Vagina (tissue), 2 donors: ENCODE data around the gene PHC2.

Experiments
- CTCF ChIP-seq, 3 experiments: fragments of 450-650 bp in 2 of 3; fragments of 200-600 bp in 1 of 3; sonication (generic) in 1 of 3; IDR thresholded peaks; one replicate each; pipeline ENCODE4 v1.5.1; 2017 to 2019; ENCODE audit warnings: antibody characterized with exemption in 3 of 3, mild to moderate bottlenecking in 2 of 3, moderate library complexity in 2 of 3
- POLR2AphosphoS5 ChIP-seq, 2 donors: sonication (generic); formaldehyde crosslinking; IDR thresholded peaks; one replicate each; pipeline ENCODE4 v1.9.0; 2017; ENCODE audit warnings: antibody characterized with exemption in 2 of 2, mild to moderate bottlenecking in 2 of 2, low read depth in 1 of 2; ENCODE audit not compliant: insufficient read depth in 1 of 2

GRCh38 chr1:33300673-33301072, 130.2 kb downstream of the PHC2 start:
- TF ChIP-seq POLR2AphosphoS5 (IDR thresholded peaks at IDR 0.05; ENCODE audit: insufficient read depth in 1 of 2, low read depth in 1 of 2) (peak in 1 of 2 donors; percentile 44), CTCF (IDR thresholded peaks at IDR 0.05) (no peak)
